SK-N-SH treated with all-trans-retinoic acid at 6 μM for 48 hours (cell line): Measurements from ENCODE around the gene FAM13A.

ENCODE experiments used
- ATAC-seq: fragments of 200-7000 bp; cut with Tn5 transposase; 3 replicates; pipeline ENCODE4 v1.9.1; 2020; ENCODE audit warnings: mild to moderate bottlenecking, moderate library complexity
- BACH2 ChIP-seq: fragments of 250-450 bp; sonication (Bioruptor Pico); IDR thresholded peaks from 2 replicates; pipeline ENCODE4 v1.9.0; 2021; ENCODE audit warnings: mild to moderate bottlenecking, borderline replicate concordance
- CSDC2 ChIP-seq: fragments of 250-450 bp; sonication (Bioruptor Pico); IDR thresholded peaks from 2 replicates; pipeline ENCODE4 v1.5.0; 2020; ENCODE audit warnings: mild to moderate bottlenecking, moderate library complexity
- ESRRG ChIP-seq: fragments of 250-450 bp; sonication (Bioruptor Pico); IDR thresholded peaks from 2 replicates; pipeline ENCODE4 v1.6.1; 2021; ENCODE audit warnings: mild to moderate bottlenecking
- GLIS3 ChIP-seq: fragments of 250-450 bp; sonication (Bioruptor Pico); IDR thresholded peaks from 2 replicates; pipeline ENCODE4 v1.5.0; 2020; ENCODE audit warnings: mild to moderate bottlenecking, moderate library complexity
- ISL1 ChIP-seq: fragments of 250-450 bp; sonication (Bioruptor Pico); IDR thresholded peaks from 2 replicates; pipeline ENCODE4 v2.1.2; 2022; ENCODE audit warnings: mild to moderate bottlenecking, moderate library complexity
- OSR1 ChIP-seq: fragments of 250-450 bp; sonication (Bioruptor Pico); IDR thresholded peaks from 2 replicates; pipeline ENCODE4 v1.8.0; 2022; ENCODE audit warnings: moderate library complexity, mild to moderate bottlenecking, inconsistent platforms
- PPARA ChIP-seq: fragments of 250-450 bp; sonication (Bioruptor Pico); IDR thresholded peaks from 2 replicates; pipeline ENCODE4 v1.5.0; 2020; ENCODE audit warnings: mild to moderate bottlenecking, borderline replicate concordance
- RARB ChIP-seq: fragments of 250-450 bp; sonication (Bioruptor Pico); IDR thresholded peaks from 2 replicates; pipeline ENCODE4 v1.8.0; 2021; ENCODE audit warnings: mild to moderate bottlenecking, moderate library complexity
- SNAI2 ChIP-seq: fragments of 250-450 bp; sonication (Bioruptor Pico); IDR thresholded peaks from 2 replicates; pipeline ENCODE4 v1.5.0; 2020; ENCODE audit warnings: mild to moderate bottlenecking, moderate library complexity
- TCF4 ChIP-seq: fragments of 250-450 bp; sonication (Bioruptor Pico); IDR thresholded peaks from 2 replicates; pipeline ENCODE4 v1.8.0; 2021; ENCODE audit warnings: mild to moderate bottlenecking, moderate library complexity, borderline replicate concordance
- TOX ChIP-seq: fragments of 250-450 bp; sonication (Bioruptor Pico); IDR thresholded peaks from 2 replicates; pipeline ENCODE4 v1.8.0; 2021; ENCODE audit warnings: mild to moderate bottlenecking, moderate library complexity, borderline replicate concordance
- ZC3H10 ChIP-seq: fragments of 250-450 bp; sonication (Bioruptor Pico); IDR thresholded peaks from 2 replicates; pipeline ENCODE4 v1.5.1; 2021; ENCODE audit warnings: mild to moderate bottlenecking, moderate library complexity
- ZFP3 ChIP-seq: fragments of 250-450 bp; sonication (Bioruptor Pico); IDR thresholded peaks from 2 replicates; pipeline ENCODE4 v1.5.0; 2020; ENCODE audit warnings: mild to moderate bottlenecking, moderate library complexity
- ZNF565 ChIP-seq: fragments of 450-650 bp; formaldehyde crosslinking; conservative IDR thresholded peaks from 2 replicates; pipeline ENCODE4 v1.5.0; 2020; ENCODE audit warnings: low read depth, mild to moderate bottlenecking, moderate library complexity
- ZNF70 ChIP-seq: fragments of 450-650 bp; formaldehyde crosslinking; IDR thresholded peaks from 2 replicates; pipeline ENCODE4 v1.5.0; 2020; ENCODE audit warnings: mild to moderate bottlenecking, moderate library complexity
- ZNF8 ChIP-seq: fragments of 450-650 bp; formaldehyde crosslinking; IDR thresholded peaks from 2 replicates; pipeline ENCODE4 v1.5.0; 2020; ENCODE audit warnings: mild to moderate bottlenecking, moderate library complexity
- TF ChIP-seq, protein P1 (sequence below): fragments of 250-450 bp; sonication (Bioruptor Pico); IDR thresholded peaks from 2 replicates; pipeline ENCODE4 v1.8.0; 2020; ENCODE audit warnings: mild to moderate bottlenecking, moderate library complexity, borderline replicate concordance
- TF ChIP-seq, protein P2 (sequence below): fragments of 250-450 bp; sonication (Bioruptor Pico); IDR thresholded peaks from 2 replicates; pipeline ENCODE4 v1.5.1; 2021; ENCODE audit warnings: mild to moderate bottlenecking, moderate library complexity
- TF ChIP-seq, protein P3 (sequence below): fragments of 250-450 bp; sonication (Bioruptor Pico); IDR thresholded peaks from 2 replicates; pipeline ENCODE4 v1.8.0; 2021; ENCODE audit warnings: low read depth, mild to moderate bottlenecking, moderate library complexity, borderline replicate concordance
- TF ChIP-seq, protein P4 (sequence below): fragments of 250-450 bp; sonication (Bioruptor Pico); IDR thresholded peaks from 2 replicates; pipeline ENCODE4 v1.5.1; 2020; ENCODE audit warnings: low read depth, mild to moderate bottlenecking, moderate library complexity

The FAM13A gene

DNA sequence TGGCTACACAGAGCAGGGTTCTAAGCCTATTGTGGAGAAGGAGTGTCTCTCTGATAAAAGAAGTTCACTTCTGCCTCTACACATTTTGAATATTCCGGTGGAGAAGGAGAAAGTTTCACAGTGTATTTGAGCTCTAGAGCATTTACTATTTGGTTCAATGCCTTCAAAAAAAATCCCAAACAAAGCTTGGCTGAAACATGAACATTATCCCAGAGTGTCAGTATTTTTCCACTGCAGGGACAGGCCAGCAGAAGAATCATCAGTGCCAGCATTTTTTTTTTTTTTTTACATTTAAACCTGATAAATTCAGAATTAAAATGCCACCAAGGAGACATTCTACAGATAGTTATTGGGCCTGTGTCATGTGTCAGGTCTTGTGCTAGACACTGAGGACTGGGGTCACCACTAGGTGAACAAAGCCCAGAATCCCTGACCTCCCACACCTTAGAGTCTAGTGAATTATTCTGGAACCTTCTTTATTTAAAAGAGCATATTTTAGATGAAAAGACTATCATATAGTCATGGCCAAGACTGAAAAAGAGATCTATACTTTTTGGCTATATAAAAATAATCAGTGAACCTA lies 311.3 kb downstream of the FAM13A start (continued):
- TF ChIP-seq, protein P1, sequence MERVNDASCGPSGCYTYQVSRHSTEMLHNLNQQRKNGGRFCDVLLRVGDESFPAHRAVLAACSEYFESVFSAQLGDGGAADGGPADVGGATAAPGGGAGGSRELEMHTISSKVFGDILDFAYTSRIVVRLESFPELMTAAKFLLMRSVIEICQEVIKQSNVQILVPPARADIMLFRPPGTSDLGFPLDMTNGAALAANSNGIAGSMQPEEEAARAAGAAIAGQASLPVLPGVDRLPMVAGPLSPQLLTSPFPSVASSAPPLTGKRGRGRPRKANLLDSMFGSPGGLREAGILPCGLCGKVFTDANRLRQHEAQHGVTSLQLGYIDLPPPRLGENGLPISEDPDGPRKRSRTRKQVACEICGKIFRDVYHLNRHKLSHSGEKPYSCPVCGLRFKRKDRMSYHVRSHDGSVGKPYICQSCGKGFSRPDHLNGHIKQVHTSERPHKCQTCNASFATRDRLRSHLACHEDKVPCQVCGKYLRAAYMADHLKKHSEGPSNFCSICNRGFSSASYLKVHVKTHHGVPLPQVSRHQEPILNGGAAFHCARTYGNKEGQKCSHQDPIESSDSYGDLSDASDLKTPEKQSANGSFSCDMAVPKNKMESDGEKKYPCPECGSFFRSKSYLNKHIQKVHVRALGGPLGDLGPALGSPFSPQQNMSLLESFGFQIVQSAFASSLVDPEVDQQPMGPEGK (CRISPR knock-in tag) = no peak
- no peak for TF ChIP-seq ZNF565 (CRISPR knock-in tag)
- TF ChIP-seq SNAI2 (CRISPR knock-in tag) = no peak

DNA sequence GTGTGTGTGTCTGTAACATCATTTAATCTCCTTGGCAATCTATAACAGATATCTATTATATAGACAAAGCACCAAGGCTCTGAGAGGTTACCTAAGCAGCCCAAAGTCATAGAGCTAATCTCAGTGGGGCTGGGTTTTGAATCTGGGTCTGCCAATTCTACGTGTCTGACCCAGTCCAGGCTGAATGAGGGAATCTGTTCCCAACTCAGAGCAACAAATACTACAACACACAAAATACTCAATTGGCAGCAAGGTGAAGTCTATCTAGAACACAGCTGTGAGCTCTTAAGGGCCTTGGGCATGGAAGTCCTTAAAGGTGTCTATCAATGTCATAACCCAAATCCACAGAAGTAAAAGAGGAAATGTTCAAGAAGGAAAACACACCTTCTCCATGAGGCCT lies 311.8 kb downstream of the FAM13A start:
- ATAC-seq = no peak
- TF ChIP-seq TOX (CRISPR knock-in tag) = no peak

DNA sequence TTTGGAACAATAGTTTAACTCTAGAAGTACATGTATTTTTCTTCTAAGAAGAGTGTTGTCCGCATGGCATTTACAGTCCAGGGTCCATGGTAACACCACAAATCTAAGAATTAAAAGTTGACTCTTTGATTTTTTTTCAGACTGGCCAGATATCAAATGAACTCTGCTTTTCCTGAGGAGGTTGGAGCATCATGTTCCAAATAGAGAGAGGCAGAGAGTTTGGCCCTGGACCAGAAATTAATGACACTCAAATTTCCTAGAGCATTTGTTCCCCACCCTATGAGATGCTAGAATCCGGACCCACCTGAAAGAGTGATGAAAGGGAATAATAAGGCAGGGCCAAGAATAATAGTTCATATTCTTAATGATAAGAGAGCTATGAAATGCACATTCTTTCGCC lies 312.4 kb downstream of the FAM13A start:
- TF ChIP-seq TOX (CRISPR knock-in tag) (no peak), ZC3H10 (CRISPR knock-in tag) (no peak), TCF4 (CRISPR knock-in tag) (no peak), OSR1 (CRISPR knock-in tag) (no peak), BACH2 (CRISPR knock-in tag) (no peak)
- ATAC-seq = no peak

DNA sequence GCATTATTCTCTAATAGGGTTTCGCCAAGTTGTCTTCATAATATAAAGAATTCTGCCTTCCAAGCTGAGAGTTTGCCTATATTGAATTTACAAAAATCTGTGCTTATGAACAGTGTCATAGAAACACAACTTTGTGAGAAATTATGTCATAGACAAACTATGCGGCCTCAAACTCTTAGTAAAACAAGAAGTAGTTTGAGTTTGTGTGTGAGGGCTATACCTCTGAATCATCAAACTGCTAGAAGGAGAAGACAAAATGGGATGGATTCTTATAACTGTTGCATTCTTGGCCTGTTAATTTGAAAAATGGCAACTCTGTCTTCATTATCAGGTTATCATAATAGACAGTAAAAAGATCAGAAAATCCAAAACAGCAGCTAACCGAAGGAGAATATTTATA lies 313.3 kb downstream of the FAM13A start:
- no peak for TF ChIP-seq ZC3H10 (CRISPR knock-in tag)
- TF ChIP-seq, protein P1 (CRISPR knock-in tag) = no peak
- no peak for TF ChIP-seq OSR1 (CRISPR knock-in tag)
- no peak for TF ChIP-seq ZNF565 (CRISPR knock-in tag)
- no peak for TF ChIP-seq BACH2 (CRISPR knock-in tag)
- no peak for TF ChIP-seq CSDC2 (CRISPR knock-in tag)
- ATAC-seq = peak; percentile 83

DNA sequence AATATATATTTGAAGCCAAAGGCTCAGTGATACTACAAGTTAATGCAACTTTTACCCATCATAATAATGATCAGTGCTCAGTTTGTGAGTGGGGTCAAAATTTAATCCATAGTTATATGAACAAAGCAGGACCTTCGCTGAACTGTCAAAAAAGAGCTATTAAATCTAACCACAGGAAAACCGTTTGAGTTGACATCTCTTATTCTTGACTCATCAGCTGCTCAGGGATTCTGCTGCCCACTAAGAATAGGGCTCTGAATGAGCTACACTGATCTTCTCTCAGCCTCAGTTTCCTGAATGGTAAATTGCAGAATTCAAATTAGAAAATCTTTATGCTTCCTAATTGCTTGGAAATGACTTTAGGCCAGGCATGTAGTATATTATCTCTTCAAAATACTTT lies 314.4 kb downstream of the FAM13A start:
- ATAC-seq = no peak
- TF ChIP-seq TCF4 (CRISPR knock-in tag) (no peak), SNAI2 (CRISPR knock-in tag) (no peak), PPARA (no peak), TOX (CRISPR knock-in tag) (no peak), ZNF565 (CRISPR knock-in tag) (no peak), GLIS3 (CRISPR knock-in tag) (no peak), BACH2 (CRISPR knock-in tag) (no peak), ZNF70 (CRISPR knock-in tag) (no peak), RARB (CRISPR knock-in tag) (no peak), ISL1 (CRISPR knock-in tag) (no peak), CSDC2 (CRISPR knock-in tag) (no peak), ESRRG (no peak), ZFP3 (no peak), ZNF8 (CRISPR knock-in tag) (no peak)
- TF ChIP-seq, protein P2, sequence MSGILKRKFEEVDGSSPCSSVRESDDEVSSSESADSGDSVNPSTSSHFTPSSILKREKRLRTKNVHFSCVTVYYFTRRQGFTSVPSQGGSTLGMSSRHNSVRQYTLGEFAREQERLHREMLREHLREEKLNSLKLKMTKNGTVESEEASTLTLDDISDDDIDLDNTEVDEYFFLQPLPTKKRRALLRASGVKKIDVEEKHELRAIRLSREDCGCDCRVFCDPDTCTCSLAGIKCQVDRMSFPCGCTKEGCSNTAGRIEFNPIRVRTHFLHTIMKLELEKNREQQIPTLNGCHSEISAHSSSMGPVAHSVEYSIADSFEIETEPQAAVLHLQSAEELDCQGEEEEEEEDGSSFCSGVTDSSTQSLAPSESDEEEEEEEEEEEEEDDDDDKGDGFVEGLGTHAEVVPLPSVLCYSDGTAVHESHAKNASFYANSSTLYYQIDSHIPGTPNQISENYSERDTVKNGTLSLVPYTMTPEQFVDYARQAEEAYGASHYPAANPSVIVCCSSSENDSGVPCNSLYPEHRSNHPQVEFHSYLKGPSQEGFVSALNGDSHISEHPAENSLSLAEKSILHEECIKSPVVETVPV = no peak
- TF ChIP-seq, protein P1 (CRISPR knock-in tag) = no peak
- TF ChIP-seq, protein P3, sequence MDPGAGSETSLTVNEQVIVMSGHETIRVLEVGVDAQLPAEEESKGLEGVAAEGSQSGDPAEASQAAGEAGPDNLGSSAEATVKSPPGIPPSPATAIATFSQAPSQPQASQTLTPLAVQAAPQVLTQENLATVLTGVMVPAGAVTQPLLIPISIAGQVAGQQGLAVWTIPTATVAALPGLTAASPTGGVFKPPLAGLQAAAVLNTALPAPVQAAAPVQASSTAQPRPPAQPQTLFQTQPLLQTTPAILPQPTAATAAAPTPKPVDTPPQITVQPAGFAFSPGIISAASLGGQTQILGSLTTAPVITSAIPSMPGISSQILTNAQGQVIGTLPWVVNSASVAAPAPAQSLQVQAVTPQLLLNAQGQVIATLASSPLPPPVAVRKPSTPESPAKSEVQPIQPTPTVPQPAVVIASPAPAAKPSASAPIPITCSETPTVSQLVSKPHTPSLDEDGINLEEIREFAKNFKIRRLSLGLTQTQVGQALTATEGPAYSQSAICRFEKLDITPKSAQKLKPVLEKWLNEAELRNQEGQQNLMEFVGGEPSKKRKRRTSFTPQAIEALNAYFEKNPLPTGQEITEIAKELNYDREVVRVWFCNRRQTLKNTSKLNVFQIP (CRISPR knock-in tag) = no peak
- TF ChIP-seq, protein P4, sequence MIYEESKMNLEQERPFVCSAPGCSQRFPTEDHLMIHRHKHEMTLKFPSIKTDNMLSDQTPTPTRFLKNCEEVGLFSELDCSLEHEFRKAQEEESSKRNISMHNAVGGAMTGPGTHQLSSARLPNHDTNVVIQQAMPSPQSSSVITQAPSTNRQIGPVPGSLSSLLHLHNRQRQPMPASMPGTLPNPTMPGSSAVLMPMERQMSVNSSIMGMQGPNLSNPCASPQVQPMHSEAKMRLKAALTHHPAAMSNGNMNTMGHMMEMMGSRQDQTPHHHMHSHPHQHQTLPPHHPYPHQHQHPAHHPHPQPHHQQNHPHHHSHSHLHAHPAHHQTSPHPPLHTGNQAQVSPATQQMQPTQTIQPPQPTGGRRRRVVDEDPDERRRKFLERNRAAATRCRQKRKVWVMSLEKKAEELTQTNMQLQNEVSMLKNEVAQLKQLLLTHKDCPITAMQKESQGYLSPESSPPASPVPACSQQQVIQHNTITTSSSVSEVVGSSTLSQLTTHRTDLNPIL = no peak
